ENCODE results near the gene DYRK4.
A peak's percentile ranks its signal among the peaks of the same experiment; 100 is the strongest.
"Not testable (repeated sequence)": the region's sequence is repeated elsewhere in the genome, so short reads cannot be mapped to it uniquely, and the experiment has no call there.

Gene DYRK4, protein sequence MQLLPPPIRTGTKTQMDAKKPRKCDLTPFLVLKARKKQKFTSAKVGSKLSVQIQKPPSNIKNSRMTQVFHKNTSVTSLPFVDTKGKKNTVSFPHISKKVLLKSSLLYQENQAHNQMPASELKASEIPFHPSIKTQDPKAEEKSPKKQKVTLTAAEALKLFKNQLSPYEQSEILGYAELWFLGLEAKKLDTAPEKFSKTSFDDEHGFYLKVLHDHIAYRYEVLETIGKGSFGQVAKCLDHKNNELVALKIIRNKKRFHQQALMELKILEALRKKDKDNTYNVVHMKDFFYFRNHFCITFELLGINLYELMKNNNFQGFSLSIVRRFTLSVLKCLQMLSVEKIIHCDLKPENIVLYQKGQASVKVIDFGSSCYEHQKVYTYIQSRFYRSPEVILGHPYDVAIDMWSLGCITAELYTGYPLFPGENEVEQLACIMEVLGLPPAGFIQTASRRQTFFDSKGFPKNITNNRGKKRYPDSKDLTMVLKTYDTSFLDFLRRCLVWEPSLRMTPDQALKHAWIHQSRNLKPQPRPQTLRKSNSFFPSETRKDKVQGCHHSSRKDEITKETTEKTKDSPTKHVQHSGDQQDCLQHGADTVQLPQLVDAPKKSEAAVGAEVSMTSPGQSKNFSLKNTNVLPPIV
- total RNA-seq = 2.4 reads per million, percentile 7 among the genes with 10 or more reads in this experiment

DNA sequence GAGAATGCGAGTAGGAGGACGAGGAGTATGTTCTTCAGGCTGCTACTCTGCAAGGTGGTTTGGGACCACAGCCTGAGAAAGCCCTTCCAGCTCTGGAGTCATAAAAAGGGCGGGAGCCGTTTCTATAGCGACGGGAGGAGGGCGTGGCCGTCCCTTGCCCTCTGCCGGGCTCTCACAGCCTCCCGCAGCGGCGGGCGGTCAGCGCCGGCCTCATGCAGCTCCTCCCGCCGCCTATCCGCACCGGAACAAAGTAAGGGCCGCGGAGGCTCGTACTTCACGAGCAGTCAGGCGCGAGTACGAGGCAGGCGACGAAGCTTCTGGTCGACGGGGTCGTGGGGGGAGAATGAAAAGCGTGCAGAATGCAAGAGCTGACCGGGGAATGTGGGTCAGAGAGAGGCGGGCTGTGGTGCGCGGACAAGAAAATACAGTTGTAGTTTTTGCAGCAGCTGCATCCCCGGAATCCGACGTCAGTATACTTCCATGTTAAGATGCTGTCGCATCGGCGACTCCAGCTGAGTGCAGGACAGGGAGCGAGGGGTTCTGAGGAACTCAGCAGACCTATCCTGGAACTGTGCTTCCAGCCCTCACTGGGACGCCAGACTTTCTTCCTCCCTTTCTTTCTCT, at the start of gene DYRK4:
TSS of gene DYRK4 (plus strand) at position 175 of the 624 bp plus-strand sequence. CDS start at position 213, 38 bp downstream.
- no peak for DNase-seq

DNA sequence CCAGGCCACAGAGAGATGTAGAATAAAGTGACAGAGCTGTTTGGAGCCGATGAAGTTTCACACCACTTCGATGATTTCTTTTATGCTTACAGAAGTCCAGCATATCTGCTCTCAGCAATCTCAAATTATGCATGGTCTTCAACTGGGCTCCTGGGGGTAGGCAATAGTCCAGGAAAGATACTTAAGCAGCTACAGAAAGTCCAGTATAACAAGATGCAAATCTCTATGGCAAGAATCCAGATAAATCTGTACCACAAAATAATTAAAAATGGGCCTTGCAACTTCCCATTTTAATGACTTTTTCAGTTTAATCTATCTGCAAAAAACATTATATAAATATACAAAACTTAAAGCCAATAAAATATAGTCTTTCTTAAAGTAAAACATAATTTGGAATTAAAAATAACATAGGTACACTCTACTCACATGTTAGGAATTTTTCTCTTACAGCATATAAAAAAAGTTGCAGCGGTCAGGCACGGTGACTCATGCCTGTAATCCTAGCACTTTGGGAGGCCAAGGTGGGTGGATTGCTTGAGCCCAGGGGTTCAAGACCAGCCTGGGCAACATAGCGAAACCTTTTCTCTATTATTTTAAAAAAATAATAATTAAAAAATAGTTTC, 43.8 kb upstream of the DYRK4 start:
- no peak for DNase-seq

DNA sequence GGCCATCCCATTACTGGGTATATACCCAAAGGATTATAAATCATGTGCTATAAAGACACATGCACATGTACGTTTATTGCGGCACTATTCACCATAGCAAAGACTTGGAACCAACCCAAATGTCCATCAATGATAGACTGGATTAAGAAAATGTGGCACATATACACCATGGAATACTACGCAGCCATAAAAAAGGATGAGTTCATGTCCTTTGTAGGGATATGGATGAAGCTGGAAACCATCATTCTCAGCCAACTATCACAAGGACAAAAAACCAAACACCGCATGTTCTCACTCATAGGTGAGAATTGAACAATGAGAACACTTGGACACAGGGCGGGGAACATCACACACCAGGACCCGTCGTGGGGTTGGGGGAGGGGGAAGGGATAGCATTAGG, 38.6 kb upstream of the DYRK4 start:
- DNase-seq = not testable (repeated sequence)

DNA sequence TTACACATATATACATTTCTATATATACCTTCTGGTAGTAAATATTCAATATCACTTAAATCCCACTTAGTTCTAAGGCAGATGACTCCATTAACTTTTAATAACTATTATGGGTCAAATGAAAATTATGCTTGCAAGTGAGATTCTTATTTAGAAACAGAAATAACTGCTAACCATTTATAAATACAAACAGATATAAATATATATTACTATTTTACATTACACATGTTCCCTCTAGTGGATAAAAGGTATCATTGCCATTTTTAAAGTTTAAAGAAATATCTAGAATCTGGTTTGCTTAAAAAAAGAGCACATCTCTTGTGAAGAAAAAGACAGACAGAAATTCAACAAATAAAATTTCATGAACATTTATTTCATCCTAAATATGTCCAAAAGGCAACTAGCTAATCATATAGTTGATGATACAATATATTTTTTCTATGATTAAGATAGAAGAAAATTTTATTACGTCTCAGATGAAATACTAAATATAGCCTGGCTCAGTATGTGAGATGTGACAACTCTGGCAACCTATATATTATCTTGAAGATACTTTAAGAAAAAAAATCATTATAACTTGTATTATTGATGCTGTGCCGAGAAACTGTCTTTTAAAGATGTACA, 35.0 kb upstream of the DYRK4 start:
- DNase-seq = no peak

DNA sequence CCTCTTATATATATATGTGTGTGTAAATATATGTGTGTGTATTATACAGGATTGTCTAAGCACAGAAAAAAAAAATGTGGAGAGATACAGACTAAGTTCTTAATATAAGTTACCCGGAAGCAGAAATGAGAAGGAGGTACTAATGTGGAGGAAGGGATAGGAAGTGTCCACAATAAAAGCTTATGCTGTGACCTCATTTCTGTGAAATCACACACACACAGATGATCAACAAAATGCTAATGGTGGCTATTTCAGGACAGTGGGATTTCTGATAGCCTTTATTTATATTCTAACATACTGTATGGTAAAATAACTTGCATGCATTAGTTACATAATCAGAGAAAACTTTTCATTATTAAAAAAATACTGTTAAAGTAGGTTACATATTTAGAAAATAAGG, 31.8 kb upstream of the DYRK4 start:
- no peak for DNase-seq

DNA sequence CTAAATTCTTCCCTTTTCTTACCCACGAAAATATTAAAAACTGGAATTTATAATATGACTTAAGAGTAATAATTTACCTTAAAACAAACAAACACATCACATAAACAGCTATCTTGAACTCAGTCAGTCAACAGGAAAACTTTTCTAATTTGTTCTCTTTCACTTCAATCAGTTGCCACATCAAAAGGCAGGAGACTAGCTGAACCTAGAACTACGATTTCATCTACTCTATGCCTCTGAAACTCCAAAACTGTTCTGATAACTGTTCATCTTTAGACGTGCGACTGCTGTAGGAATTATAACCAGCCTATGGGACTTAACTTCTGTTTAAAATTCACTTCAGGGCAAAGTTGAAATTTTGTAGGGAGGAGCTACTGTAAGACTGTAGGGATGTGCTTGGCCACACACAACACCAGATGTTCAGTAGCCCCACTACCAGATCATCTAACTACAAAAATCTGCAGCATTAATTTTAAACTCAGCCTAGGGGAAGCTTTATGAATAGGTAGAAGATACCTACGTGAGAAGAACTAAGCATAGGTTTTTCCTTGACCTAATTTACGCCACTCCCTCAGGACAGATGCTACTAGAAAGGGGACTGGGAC, 30.9 kb upstream of the DYRK4 start:
- DNase-seq = no peak

DNA sequence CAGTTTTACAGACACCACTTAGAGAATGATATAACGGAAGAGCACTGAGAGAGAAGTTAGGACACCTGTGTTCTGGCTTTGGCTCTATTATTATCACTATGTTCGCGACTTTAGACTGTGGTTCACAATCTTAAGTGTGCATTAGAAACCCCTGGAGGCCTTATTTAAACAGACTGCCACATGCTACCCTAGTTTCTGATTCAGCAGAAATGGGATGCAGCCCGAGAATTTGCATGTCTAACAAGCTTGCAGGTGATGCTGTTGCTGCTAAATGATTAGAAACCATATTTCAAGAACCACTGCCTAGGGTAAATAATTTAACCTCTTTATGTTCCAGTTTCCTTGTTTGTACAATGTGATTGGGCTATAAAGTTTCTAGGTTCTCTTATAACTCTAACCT, 26.9 kb upstream of the DYRK4 start:
- no peak for DNase-seq

DNA sequence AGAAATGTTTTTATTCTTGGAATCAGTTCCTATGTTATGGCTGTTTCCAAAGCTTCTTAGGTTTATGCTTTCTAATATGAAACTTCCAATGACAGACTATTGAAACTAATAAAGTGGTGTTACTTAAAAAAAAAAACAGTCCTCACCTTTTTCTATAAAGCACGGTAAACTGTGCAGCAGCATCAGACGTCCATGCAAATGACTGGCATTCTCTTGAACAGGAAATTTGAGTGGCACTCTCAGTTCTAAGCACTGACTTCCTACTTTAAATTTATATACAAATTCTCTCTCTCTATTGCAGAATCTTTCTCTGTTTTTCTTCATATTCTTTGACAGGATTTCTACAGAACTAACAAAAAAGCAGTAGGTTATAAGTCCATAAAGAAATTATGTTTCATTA, 26.1 kb upstream of the DYRK4 start:
- DNase-seq = no peak

DNA sequence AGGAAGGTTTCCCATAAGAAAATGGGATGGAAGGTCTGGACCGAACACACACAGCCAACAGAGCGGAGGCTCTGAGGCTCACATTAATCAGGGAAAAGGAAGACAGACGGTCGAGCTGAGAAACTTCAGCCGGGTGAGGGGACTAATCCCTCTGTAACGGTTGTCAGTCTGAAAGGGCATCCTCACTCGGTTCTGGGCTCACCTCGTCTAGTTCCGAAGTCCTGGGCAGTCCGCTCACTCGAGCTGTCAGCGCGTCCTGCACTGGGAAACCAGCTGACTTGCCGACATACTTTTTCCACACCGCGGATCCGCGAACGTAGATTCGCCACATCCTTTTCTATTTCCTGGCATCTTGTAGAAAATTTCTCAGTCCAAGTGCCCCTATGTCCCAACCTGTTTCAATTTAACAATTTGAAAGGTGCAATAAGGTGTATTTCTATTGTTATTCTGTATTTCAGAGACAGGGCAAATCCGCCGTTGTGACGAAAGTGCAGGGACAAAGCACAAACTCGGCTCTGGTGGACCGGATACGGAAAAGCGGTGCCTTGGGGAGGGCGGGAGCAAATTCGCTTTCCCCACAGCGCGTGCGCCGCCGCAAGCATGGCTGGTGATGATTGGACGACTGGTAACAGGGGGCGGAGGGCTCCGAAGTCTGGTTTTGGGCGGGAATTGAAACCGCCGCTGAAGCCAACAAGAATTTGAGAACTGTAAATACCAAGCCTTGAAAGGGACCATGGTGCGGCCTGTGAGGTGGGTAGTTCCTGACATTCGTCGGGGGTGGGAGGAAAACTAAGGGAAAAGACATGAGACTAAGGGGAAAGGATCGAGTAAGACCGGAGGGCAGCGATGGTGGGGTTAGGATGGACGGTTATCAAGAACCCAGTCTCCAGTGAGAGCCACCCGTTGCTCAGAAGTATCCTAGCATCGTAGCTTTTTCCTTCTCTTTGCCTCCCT, 23.5 kb upstream of the DYRK4 start, which contains the start of gene RAD51AP1:
TSS of gene RAD51AP1 (plus strand) at position 684 of the 954 bp plus-strand sequence. CDS start at position 734, 50 bp downstream.
- DNase-seq = peak; percentile 93

DNA sequence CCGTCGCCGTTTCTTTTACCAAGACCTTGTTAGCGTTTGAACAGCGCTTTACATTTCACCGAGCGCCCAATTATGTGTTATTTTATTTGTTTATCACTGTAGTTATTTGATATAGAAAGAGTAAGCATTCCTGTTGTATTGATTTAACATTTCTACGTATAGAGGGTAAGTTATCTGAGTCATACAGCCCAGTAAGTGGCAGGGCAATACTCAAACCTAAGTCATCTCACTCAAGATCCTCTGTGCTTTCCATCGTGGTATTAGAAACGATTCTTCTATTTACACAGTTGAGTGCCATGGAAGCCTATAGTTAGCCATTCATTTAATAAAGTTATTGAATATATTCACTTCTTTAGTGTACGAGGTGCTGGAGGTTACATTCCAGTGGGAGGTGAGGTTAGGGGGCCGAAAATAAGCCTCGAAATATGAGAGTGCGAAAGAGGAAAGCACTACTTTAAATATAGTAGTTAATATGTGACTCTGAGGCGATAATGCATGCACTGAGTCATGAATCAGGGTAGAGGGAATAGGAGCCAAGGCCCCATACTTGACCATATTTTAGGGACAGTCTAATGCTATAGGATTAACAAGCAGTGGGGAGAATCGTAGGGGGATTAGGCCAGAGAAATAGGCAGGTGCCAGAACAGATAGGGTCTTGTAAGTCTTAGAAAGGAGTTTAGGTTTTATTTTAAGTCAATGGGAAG, 22.7 kb upstream of the DYRK4 start:
- no peak for DNase-seq

DNA sequence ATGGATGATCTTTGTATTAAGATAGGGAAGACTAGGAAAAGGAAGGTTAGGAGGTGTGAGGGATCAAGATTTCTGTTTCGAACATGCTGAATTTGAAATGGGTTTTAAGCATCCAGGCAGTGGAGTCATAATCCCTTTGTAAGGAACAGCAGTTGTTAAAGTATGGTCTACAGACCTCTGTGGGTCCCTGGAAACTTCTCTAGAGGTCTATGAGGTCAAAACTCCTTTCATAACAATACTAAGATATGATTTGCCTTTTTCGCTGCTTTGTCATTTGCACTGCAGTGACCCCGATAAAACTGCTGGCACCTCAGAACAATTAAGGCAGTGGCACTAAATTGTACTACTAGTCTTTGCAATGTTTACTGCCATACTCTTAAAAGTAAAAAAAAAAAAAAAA, 21.8 kb upstream of the DYRK4 start:
- no peak for DNase-seq

DNA sequence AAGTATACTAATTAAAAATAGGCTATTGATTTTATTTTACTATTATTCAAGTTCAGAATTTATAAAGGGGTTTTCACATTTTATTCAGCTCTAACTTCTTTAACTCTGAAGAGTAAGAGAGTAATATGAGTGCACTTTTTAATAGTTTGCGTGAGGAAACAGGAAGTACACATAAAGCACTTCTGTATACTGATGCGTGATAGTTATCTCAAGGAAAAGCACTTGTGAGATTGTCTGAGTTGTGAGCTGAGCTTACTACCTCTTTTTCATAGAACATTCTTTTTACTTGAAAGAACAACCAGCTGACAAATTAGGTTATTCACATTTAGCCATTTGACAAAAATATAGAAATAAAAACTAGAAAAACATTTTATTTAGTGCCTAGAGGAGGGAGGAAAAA, 21.4 kb upstream of the DYRK4 start:
- DNase-seq = no peak

DNA sequence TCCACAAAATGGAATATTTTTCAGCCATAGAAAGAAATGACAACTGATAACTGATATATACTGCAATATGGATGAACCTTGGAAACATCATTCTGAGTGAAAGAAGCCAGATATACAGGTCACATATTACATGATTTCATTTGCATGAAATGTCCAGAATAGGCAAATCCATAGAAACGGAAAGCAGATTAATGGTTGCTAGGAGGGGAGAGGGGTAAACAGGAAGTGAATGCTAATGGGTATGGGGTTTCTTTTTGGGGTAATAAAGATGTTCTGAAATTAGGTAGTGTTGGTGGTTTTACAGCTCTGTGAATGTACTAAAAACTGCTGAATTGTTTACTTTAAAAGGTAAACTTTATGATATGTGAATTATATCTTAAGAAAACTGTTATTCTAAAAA, 16.8 kb upstream of the DYRK4 start:
- no peak for DNase-seq

DNA sequence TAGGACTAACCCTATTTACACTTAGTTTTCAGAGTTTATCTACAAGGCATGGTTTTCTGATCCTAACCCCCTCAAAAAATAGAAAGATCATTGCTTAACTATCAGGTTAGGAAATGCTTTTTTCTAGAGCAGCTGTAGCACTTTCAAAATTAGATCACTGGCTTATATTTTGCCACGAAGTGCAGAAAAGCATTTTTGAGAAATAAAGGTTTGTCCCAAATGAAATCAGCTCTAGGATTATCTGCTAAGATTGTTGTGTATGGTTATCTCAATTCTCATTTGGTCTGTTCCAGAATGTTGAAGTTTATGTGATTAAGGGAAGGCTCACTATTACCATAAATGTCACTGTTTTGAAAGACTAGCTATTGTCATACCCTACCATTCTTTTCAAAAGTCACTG, 9.8 kb upstream of the DYRK4 start:
- no peak for DNase-seq

DNA sequence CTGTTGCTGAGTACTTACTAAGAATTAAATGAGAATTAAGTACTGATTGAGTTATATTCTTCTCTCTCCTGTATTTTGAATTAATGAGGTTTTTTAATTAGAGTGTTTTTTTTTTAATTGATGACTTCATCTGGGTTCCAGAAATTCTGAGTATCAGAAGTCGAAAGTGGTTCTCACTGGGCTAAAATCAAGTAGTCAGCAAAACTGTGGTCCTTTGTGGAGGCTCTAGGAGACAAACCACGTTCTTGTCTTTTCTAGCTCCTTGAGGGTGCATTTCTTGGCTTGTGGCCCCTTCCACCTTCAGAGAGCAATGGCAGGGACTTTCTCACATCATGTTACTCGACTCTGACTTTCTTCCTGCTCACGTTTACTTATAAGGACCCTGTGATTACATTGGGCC, 8.1 kb upstream of the DYRK4 start:
- no peak for DNase-seq

DNA sequence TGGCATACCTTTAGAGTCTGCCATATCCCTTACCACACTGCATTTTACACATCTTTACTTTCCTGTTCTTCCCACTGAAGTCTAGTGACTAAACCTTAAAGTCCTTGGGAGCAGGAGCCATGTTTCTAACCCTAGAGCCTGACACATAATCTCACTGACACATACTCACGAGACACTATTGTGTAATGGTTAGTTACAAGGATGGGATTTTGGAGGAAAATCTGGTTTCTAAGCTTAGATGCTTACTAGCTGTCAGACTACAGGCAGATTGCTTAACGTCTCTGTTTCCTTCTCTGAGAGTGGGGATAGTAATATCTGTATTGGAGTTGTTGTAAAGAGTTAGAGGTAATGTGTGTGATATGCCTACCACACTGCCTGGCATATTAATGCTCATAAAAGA, 6.2 kb upstream of the DYRK4 start:
- no peak for DNase-seq

DNA sequence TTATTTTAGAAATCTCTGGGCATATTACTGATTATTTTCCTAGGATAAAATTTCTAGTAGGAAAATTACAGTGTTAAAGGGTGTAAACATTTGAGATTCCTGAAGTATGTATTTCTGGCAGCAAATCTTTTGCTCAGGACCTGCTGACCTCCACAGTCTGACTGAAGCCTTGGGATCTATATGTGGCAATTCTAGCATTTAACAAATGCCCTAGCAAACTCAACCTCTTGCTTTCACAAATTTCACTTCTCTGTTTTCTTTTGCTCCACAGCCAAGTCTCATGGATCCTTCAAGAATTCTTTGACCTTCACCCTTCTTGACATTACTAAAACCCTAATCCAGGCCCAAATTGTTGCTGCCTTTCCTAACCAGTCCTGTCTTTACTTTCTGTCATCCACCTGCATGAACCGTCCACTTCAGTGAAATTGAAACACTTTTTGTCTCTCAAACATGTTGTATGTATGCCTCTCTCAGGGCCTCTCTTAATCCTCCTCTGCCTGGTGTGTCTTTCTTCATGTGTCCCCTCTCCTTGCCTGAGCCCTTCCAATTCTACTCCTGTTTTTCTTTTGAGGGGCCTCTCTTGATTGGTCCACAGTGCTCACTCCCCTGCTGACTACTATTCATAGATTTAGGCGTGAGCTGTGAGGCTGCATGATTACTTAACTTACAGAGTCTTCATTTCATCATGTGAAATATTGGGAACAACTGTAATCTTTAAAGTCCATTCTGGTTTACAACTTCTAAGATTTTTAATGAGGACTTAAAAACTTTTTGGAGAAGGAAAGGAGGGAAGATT, 5.1 kb upstream of the DYRK4 start:
- DNase-seq = no peak

DNA sequence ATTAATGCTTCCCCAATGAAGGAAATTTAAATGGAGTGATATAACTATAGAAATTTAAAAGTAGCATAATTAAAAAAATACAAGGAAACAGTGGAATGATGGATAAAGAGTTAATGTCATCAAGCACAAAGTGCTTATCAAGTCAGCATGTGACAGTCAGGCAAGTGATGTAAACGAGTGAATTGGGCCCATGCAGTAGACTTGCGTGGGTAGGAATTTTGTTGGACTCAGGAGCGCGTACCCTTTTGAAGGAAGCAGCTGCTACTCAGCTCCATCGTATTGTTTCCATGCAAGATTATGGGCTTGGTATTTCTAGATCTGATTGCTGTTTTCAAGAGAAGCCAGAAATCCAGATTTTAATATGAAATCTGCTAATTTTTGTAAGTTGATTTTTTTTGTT, 4.4 kb upstream of the DYRK4 start:
- no peak for DNase-seq

DNA sequence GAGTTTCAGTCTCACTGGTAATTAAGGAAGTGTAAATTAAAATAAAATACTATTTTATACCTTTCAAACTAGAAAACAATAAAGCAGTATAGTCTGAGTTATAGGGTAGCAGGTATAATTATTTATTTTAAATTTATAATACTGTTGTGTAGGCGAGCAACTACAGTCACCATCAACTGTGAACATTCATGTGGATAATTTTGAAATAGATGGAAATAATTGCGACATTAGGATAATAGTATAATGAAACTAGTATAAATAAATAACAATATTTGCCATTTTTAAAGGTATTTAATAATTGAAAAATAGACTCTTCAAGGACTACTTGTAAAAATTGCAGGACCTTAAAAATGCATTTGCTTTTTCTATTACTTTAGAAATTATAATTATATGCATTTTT, 3.8 kb upstream of the DYRK4 start:
- DNase-seq = no peak

DNA sequence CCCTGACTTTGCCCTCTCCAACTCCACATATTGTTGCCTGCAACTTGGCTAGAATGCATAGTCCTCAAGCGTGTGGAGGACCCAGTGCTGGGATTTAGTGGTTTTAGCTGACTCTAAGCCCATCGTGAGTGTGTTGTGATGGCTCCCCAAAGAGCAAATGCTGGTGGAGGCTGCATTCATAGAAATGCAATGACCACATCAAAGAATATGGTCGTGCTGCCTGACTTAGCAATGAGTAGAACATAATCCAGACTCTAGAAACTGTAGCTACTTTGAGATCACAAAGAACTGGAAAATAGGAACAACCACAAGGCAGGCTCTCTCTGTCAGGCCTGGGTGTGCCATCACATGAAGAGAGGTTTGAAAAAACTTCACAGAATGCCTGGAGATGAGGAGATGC, 1.3 kb downstream of the DYRK4 start:
- DNase-seq = no peak
